Central memory CD8-positive, alpha-beta T cell (primary cell): ENCODE results near the gene OLFM2.
A peak's percentile ranks its signal among the peaks of the same experiment; 100 is the strongest.

Experiments used
- ATAC-seq: fragments of 150-1000 bp; cut with Tn5 transposase; replicated peaks from 2 replicates; pipeline ENCODE4 v1.10.0; 2022; ENCODE audit warnings: mild to moderate bottlenecking, moderate FRiP score, moderate number of reproducible peaks; ENCODE audit not compliant: poor library complexity, severe bottlenecking; ENCODE audit errors: extremely low read depth
- DNase-seq, 2 donors: peaks; one replicate each; pipeline ENCODE4 v3.0.0; 2021; ENCODE audit warnings: low spot score in 2 of 2
- H3K27ac Mint-ChIP-seq: one replicate; pipeline ENCODE4 v1.8.0; 2022; ENCODE audit warnings: low read depth, mild to moderate bottlenecking, moderate library complexity, mixed read lengths
- H3K27me3 Mint-ChIP-seq: one replicate; pipeline ENCODE4 v1.8.0; 2022; ENCODE audit warnings: mixed read lengths
- H3K36me3 Mint-ChIP-seq: one replicate; pipeline ENCODE4 v1.8.0; 2022; ENCODE audit warnings: mild to moderate bottlenecking, moderate library complexity, mixed read lengths; ENCODE audit not compliant: insufficient read depth
- H3K4me1 Mint-ChIP-seq: one replicate; pipeline ENCODE4 v1.8.0; 2022; ENCODE audit warnings: mixed read lengths
- H3K4me3 Mint-ChIP-seq: one replicate; pipeline ENCODE4 v1.8.0; 2022; ENCODE audit warnings: mild to moderate bottlenecking, moderate library complexity, mixed read lengths
- H3K9me3 Mint-ChIP-seq: one replicate; pipeline ENCODE4 v1.8.0; 2022; ENCODE audit warnings: mixed read lengths

OLFM2 gene

GRCh38 chr19:9936326-9937000 lies at the start of gene OLFM2:
TSS of gene OLFM2 (minus strand) at chr19:9936515. CDS start at chr19:9936366, 149 bp downstream.
- H3K27ac Mint-ChIP-seq = no peak within 1 kb of the TSS
- ATAC-seq = no peak
- peaks cover under 1% of the 10 kb centered on the region for H3K9me3 Mint-ChIP-seq

GRCh38 chr19:9981406-9982260 lies 45.3 kb upstream of the OLFM2 start:
- H3K9me3 Mint-ChIP-seq = no peaks in the 10 kb centered on the region
- DNase-seq (no peak), ATAC-seq (no peak)
- peaks cover 45% of the 10 kb centered on the region for H3K27me3 Mint-ChIP-seq
- H3K27ac Mint-ChIP-seq = no peak overlapping the region
- no peak overlapping the region for H3K4me3 Mint-ChIP-seq
- H3K4me1 Mint-ChIP-seq = no peaks in the 10 kb centered on the region
- H3K36me3 Mint-ChIP-seq = no peaks in the 10 kb centered on the region

More at GRCh38 chr19:9936326-9937000, at the start of gene OLFM2:
- DNase-seq = no peak
- H3K27me3 Mint-ChIP-seq = peaks cover 81% of the 10 kb centered on the region
- H3K4me3 Mint-ChIP-seq = peak within 1 kb of the TSS; percentile 75
- H3K36me3 Mint-ChIP-seq = no peaks in the 10 kb centered on the region
- peaks cover 34% of the 10 kb centered on the region for H3K4me1 Mint-ChIP-seq

DNA sequence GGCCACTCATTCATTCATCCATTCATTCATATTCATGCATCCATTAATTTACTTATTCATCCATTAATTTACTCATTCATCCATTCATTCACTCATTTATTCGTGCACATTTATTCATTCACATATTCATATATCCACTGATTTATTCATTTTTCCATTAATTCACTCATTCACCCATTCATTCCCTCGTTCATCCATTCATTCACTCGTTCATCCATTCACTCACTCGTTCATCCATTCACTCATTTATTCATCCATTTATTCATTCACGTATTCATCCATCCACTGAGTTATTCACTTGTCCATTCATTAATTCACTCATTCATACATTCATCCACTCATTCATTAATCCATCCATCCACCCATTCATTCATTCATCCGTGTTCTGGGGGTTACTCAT lies 35.8 kb upstream of the OLFM2 start:
- no peak overlapping the region for H3K27ac Mint-ChIP-seq
- H3K36me3 Mint-ChIP-seq = no peaks in the 10 kb centered on the region

DNA sequence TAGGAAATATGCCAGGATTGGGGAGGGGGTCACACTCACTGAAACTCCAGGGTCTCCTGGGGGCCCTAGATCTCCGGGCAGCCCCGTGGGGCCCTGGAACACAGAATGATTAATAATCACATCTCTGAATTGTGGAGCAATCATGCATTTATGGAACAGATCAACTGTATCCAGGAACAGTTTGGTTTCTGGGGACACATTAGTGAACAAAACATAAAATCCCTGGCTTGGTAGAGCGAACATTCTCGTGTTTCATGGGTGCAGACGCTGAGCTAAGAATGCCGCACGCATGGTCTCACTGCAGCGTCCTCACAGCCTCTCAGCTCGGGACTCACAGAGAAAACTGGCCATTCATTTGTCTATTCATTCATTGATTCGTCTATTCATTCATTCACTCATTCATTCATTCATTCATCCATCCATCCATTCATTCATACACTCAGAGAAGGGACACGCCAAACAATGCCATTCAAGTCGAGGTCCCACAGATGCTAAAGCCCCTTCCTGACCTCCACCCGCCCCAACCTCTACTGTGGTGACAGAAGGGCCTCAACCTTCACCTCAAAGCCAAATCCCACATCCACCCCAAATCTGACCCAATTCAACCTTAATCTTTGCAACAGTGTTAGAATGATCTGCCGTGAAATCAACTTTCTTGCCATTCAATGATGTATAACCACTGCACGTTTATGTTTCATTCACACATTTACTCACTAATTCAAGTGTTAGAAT lies 35.0 kb upstream of the OLFM2 start:
- H3K36me3 Mint-ChIP-seq = no peaks in the 10 kb centered on the region
- no peaks in the 10 kb centered on the region for H3K4me1 Mint-ChIP-seq
- no peaks in the 10 kb centered on the region for H3K9me3 Mint-ChIP-seq
- H3K27ac Mint-ChIP-seq = no peak overlapping the region
- H3K27me3 Mint-ChIP-seq = peaks cover 30% of the 10 kb centered on the region
- no peak overlapping the region for H3K4me3 Mint-ChIP-seq
- no peak for DNase-seq
- ATAC-seq = no peak

More for the DNA sequence above, 35.8 kb upstream of the OLFM2 start:
- Mint-ChIP-seq H3K9me3 (no peaks in the 10 kb centered on the region), H3K4me1 (no peaks in the 10 kb centered on the region), H3K4me3 (no peak overlapping the region), H3K27me3 (peaks cover 23% of the 10 kb centered on the region)
- no peak for ATAC-seq
- no peak for DNase-seq

GRCh38 chr19:9970481-9970880 lies 34.2 kb upstream of the OLFM2 start:
- H3K4me3 Mint-ChIP-seq = no peak overlapping the region
- H3K9me3 Mint-ChIP-seq = no peaks in the 10 kb centered on the region
- H3K27ac Mint-ChIP-seq = no peak overlapping the region
- H3K4me1 Mint-ChIP-seq = no peaks in the 10 kb centered on the region
- ATAC-seq (no peak), DNase-seq (no peak)
- H3K27me3 Mint-ChIP-seq = peaks cover 39% of the 10 kb centered on the region
- H3K36me3 Mint-ChIP-seq = no peaks in the 10 kb centered on the region

DNA sequence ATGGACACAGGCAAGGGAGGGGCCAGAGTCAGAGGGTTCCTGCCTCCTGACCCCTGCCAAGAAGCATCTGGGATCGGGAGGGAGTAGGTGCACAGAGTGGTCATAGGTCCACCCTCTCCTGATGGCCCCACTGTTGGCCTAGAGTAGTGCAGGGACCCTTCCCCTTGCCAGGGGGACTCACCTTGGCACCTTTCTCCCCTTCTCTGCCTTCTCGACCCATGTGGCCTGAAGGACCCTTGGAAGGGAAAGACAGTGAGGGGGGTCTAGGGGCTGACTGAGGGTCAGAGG lies 33.3 kb upstream of the OLFM2 start:
- H3K4me1 Mint-ChIP-seq = no peaks in the 10 kb centered on the region
- no peaks in the 10 kb centered on the region for H3K9me3 Mint-ChIP-seq
- peaks cover 42% of the 10 kb centered on the region for H3K27me3 Mint-ChIP-seq
- no peak overlapping the region for H3K4me3 Mint-ChIP-seq
- no peak for DNase-seq
- H3K36me3 Mint-ChIP-seq = no peaks in the 10 kb centered on the region
- ATAC-seq = no peak
- no peak overlapping the region for H3K27ac Mint-ChIP-seq

DNA sequence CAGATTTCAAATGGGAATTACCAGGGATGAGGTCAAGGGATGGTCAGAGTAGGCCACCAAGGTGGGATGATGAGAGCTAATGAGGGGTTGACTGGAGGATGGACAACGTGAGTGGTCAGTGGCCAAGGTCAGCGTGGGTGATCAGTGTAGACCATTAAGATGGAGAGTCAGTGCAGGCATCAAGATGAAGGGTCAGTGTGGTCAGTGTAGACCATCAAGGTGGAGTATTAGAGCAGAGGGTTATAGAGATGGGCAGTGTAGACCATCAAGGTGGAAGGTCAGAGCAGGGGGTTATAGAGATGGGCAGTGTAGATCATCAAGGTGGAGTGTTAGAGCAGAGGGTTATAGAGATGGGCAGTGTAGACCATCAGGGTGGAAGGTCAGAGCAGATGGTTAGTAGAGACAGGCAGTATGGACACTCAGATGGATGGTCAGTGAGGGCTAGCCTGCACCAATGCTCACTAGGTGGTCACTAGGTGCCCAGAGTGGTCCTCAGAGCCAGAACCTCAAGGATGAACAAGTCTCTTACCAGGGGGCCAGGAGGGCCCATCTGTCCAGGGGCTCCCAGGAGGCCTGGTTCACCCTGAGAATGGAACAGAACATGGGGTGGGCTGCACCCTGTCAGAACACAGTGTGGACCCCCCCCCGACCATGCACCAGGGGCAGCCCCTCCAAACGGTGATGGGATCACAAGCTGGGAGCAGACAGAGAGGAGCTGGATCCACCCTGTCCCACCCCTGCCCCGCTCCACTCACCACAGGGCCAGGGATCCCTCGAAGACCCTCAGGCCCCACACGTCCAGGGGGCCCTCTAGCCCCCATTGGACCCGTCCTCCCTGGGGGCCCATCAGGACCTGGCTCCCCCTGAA lies 32.7 kb upstream of the OLFM2 start:
- no peaks in the 10 kb centered on the region for H3K36me3 Mint-ChIP-seq
- ATAC-seq = no peak
- peaks cover 42% of the 10 kb centered on the region for H3K27me3 Mint-ChIP-seq
- no peaks in the 10 kb centered on the region for H3K9me3 Mint-ChIP-seq
- H3K4me1 Mint-ChIP-seq = no peaks in the 10 kb centered on the region
- no peak overlapping the region for H3K27ac Mint-ChIP-seq
- no peak overlapping the region for H3K4me3 Mint-ChIP-seq
- DNase-seq = no peak

GRCh38 chr19:9967326-9967725 lies 31.0 kb upstream of the OLFM2 start:
- Mint-ChIP-seq H3K27me3 (peaks cover 48% of the 10 kb centered on the region), H3K36me3 (no peaks in the 10 kb centered on the region), H3K27ac (no peak overlapping the region), H3K4me1 (no peaks in the 10 kb centered on the region), H3K4me3 (no peak overlapping the region), H3K9me3 (no peaks in the 10 kb centered on the region)
- DNase-seq (no peak), ATAC-seq (no peak)

DNA sequence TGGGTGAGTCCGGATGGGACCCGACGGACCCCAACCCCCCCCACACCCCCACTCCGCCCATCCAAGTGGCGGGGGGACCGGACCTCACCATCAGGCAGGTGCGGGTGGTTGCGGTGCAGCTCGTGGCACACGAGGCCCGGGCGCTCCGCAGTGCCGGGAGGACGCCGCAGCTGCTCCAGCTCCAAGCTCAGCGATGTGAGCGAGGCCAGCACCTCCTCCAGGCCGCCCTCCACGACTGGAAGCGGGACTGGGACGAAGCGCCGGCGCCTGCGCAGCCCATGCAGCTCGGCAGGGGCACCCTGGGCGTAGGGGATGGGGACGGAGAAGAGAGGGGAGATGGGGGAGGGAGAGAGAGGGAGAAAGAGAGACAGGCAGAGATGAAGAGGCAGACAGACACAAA lies 30.1 kb upstream of the OLFM2 start:
- H3K27ac Mint-ChIP-seq = no peak overlapping the region
- H3K27me3 Mint-ChIP-seq = peaks cover 52% of the 10 kb centered on the region

GRCh38 chr19:9966024-9966423 lies 29.7 kb upstream of the OLFM2 start:
- H3K27me3 Mint-ChIP-seq = peaks cover 56% of the 10 kb centered on the region
- no peak overlapping the region for H3K27ac Mint-ChIP-seq
- ATAC-seq (no peak), DNase-seq (no peak)
- H3K36me3 Mint-ChIP-seq = no peaks in the 10 kb centered on the region
- no peaks in the 10 kb centered on the region for H3K4me1 Mint-ChIP-seq
- H3K4me3 Mint-ChIP-seq = no peak overlapping the region
- no peaks in the 10 kb centered on the region for H3K9me3 Mint-ChIP-seq

More for the DNA sequence above, 30.1 kb upstream of the OLFM2 start:
- no peak for DNase-seq
- Mint-ChIP-seq H3K4me3 (no peak overlapping the region), H3K4me1 (no peaks in the 10 kb centered on the region), H3K9me3 (no peaks in the 10 kb centered on the region), H3K36me3 (no peaks in the 10 kb centered on the region)
- no peak for ATAC-seq

DNA sequence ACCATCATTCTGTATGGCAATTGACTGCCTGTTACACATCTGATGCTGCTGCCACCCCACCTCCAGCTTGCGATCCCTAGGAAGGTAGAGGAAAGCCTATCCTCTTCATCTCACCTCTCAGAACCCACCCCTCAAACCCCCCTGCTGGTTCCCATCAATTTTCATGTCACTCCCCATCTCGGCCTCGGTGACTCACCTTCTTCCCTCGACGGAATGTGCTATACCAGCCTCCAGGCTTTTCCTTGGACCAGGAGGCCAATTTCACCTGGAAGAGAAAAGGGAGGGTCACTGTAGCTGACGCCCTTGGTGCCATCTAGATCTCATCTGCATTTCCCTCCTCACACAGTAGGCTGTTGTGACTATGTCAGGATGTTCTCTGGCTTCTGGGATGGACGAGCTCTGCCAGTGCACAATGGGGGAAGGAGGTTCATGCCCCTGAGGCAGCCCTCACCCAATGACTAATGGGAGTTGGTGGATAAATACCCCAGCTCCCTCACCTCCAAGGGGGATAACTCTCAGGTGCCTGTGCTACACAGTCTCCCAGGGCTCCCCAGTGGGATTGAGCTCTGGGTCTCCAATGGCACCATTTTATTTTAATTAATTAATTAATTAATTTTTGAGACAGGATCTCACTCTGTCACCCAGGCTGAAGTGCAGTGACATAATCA lies 26.4 kb upstream of the OLFM2 start:
- Mint-ChIP-seq H3K27ac (no peak overlapping the region), H3K9me3 (no peaks in the 10 kb centered on the region), H3K27me3 (peaks cover 60% of the 10 kb centered on the region), H3K4me3 (no peak overlapping the region), H3K4me1 (no peaks in the 10 kb centered on the region), H3K36me3 (no peaks in the 10 kb centered on the region)
- DNase-seq (no peak), ATAC-seq (no peak)

GRCh38 chr19:9961103-9961502 lies 24.8 kb upstream of the OLFM2 start:
- no peak overlapping the region for H3K27ac Mint-ChIP-seq
- peaks cover 44% of the 10 kb centered on the region for H3K27me3 Mint-ChIP-seq
- DNase-seq = no peak

More at GRCh38 chr19:9961103-9961502, 24.8 kb upstream of the OLFM2 start:
- Mint-ChIP-seq H3K4me3 (no peak overlapping the region), H3K9me3 (no peaks in the 10 kb centered on the region), H3K4me1 (no peaks in the 10 kb centered on the region), H3K36me3 (no peaks in the 10 kb centered on the region)
- no peak for ATAC-seq
